Measurements from ENCODE around the gene C19orf18. TPM values are rescaled to one million over a fixed set of nuclear protein-coding genes. Genes with fewer than 3 reads are reported as not detected.

The C19orf18 gene
- total and polyA plus RNA-seq, 2 of the 4 experiments (the other 2 are of a cell fraction) = 0.15 TPM; not detected in 1

DNA sequence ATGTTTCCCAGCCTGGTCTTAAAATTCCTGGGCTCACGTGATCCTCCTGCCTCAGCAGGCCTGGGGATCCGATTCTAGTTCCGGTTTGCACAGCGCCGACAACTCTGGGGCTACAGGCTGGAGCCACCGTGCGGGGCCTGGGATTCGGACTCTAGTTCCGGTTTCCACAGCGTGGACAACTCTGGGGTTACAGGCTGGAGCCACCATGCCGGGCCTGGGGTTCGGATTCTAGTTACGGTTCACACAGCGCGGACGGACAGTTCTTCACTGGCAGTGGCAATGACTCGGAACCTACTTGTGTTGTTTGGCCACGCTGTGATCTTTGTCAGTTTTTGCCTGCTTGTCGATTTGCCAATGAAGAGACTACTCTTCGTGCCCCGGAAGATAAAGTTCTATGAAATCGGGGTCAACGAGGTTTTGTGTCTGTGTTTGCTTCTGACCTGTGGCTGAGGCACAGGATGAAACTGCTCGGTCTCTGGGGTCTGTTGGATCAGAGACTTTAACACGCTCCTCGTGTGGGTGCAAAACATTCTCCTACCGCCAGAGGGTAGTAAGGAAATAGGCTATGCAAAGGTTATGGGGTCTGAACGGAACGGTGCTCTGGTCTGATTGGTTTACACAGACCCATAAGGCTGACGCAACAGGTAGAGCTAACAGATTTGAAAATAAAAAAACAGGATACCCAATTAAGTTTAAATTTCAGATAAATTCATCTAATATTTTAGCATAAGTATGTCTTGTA lies 47.4 kb upstream of the C19orf18 start:
- no peak overlapping the region for H3K18ac ChIP-seq (ENCODE audit: low read depth, low read length)
- in situ Hi-C loops (cut with MboI; ENCODE audit: low sequenced_read_pairs) = no loop called here
- H4K20me1 ChIP-seq (ENCODE audit: insufficient read depth, low read length) = no peaks in the 10 kb centered on the region
- CTCF ChIA-PET = no interaction called here
- 69% methylated on average over 22 of the region's 30 CpGs; no CpG with 5 or more reads in 1 of the 2 experiments for WGBS, 2 experiments (ENCODE audit: extremely low coverage in 2 of 2, insufficient read length in 1 of 2)
- H3K9me3 ChIP-seq (ENCODE audit: control insufficient read depth, insufficient read depth, low read length) = peaks cover 33% of the 10 kb centered on the region
- H3K4me1 ChIP-seq (ENCODE audit: control insufficient read depth, insufficient read depth, low read length) = no peaks in the 10 kb centered on the region
- peak; percentile 67 for ATAC-seq (ENCODE audit: low read depth)
- DNase-seq = peak; percentile 40
- no peak overlapping the region for H2AK5ac ChIP-seq (ENCODE audit: low read depth, low read length)
- no peak overlapping the region for H3K4ac ChIP-seq (ENCODE audit: low read depth, low read length)
- no peaks in the 10 kb centered on the region for H3K79me1 ChIP-seq (ENCODE audit: low read depth in 1 of 2, low read length in 2 of 2)
- TF ChIP-seq, protein P1, sequence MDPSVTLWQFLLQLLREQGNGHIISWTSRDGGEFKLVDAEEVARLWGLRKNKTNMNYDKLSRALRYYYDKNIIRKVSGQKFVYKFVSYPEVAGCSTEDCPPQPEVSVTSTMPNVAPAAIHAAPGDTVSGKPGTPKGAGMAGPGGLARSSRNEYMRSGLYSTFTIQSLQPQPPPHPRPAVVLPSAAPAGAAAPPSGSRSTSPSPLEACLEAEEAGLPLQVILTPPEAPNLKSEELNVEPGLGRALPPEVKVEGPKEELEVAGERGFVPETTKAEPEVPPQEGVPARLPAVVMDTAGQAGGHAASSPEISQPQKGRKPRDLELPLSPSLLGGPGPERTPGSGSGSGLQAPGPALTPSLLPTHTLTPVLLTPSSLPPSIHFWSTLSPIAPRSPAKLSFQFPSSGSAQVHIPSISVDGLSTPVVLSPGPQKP (IDR thresholded peaks at IDR 0.05; ENCODE audit: borderline replicate concordance, low read depth, low read length) = no peak
- TF ChIP-seq, protein P2, sequence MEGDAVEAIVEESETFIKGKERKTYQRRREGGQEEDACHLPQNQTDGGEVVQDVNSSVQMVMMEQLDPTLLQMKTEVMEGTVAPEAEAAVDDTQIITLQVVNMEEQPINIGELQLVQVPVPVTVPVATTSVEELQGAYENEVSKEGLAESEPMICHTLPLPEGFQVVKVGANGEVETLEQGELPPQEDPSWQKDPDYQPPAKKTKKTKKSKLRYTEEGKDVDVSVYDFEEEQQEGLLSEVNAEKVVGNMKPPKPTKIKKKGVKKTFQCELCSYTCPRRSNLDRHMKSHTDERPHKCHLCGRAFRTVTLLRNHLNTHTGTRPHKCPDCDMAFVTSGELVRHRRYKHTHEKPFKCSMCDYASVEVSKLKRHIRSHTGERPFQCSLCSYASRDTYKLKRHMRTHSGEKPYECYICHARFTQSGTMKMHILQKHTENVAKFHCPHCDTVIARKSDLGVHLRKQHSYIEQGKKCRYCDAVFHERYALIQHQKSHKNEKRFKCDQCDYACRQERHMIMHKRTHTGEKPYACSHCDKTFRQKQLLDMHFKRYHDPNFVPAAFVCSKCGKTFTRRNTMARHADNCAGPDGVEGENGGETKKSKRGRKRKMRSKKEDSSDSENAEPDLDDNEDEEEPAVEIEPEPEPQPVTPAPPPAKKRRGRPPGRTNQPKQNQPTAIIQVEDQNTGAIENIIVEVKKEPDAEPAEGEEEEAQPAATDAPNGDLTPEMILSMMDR (conservative IDR thresholded peaks at IDR 0.05; ENCODE audit: low read depth, low read length) = peak; percentile 42
- TF ChIP-seq SMC3 (IDR thresholded peaks at IDR 0.05; ENCODE audit: low read depth, low read length) (peak; percentile 27; the same call in 1 of the 2 replicates), CEBPB (IDR thresholded peaks at IDR 0.05; ENCODE audit: low read depth, low read length) (0 out of 2 replicates have a peak, but pooled peaks have one; percentile 20), RAD21 (IDR thresholded peaks at IDR 0.05; ENCODE audit: low read length) (peak; percentile 44), MAFK (IDR thresholded peaks at IDR 0.05; ENCODE audit: low read depth, low read length) (no peak)
- no peak overlapping the region for H4K91ac ChIP-seq (ENCODE audit: insufficient read depth, low read depth, low read length)
- no peak overlapping the region for H2AK9ac ChIP-seq (replicated peaks; ENCODE audit: low read depth, low read length, poor library complexity)
- no peak overlapping the region for H2BK20ac ChIP-seq (ENCODE audit: low read depth, low read length)
- no peak overlapping the region for H2BK15ac ChIP-seq (ENCODE audit: low read depth, low read length)
- H2AFZ ChIP-seq (replicated peaks; ENCODE audit: low read length, poor library complexity) = peak overlapping the region; percentile 70
- H3K4me2 ChIP-seq (ENCODE audit: low read depth, low read length) = no peak overlapping the region
- no peak overlapping the region for H2BK120ac ChIP-seq (ENCODE audit: low read depth, low read length)
- H3K36me3 ChIP-seq (ENCODE audit: control insufficient read depth, insufficient read depth, low read length) = no peaks in the 10 kb centered on the region
- no peak overlapping the region for H3K27ac ChIP-seq (ENCODE audit: insufficient read depth, low read length)
- H3K4me3 ChIP-seq (ENCODE audit: insufficient read depth, low read depth, low read length) = no peak overlapping the region
- H4K8ac ChIP-seq (ENCODE audit: low read depth in 2 of 2, low read length in 2 of 2) = no peak overlapping the region
- no peaks in the 10 kb centered on the region for H3K9me1 ChIP-seq (ENCODE audit: insufficient read depth, low read length)
- no peak overlapping the region for H3K9ac ChIP-seq (ENCODE audit: low read depth, low read length)
- no peak overlapping the region for H3K23ac ChIP-seq (ENCODE audit: low read depth, low read length)
- H3K27me3 ChIP-seq (ENCODE audit: control insufficient read depth, insufficient read depth, low read length) = no peaks in the 10 kb centered on the region
- no peak overlapping the region for H3K56ac ChIP-seq (ENCODE audit: extremely low read depth, insufficient read depth, low read length)
- H4K5ac ChIP-seq (ENCODE audit: low read depth, low read length) = no peak overlapping the region
- H2BK5ac ChIP-seq (ENCODE audit: low read depth, low read length, poor library complexity, severe bottlenecking) = no peak overlapping the region
- no peak overlapping the region for H3K14ac ChIP-seq (replicated peaks; ENCODE audit: low read depth, low read length)
- intact Hi-C loops (cut with micrococcal nuclease) = loop anchor here (1.0 kb wide), 1 partner anchor 134 kb away; no protein-coding TSS in a partner anchor
- dilution Hi-C loops (cut with HindIII; ENCODE audit: low sequenced_read_pairs, unreplicated experiment) = no loop called here
- no TSS peak for BruUV-seq (replicated peaks)
- POLR2A ChIA-PET (ENCODE audit: unreplicated experiment) = no interaction called here

Measured in IMR-90 (cell line).